HG02885 (cell line): ENCODE results near the gene NEU3.

ENCODE experiments used
- ATAC-seq: cut with Tn5 transposase; IDR thresholded peaks from one replicate; pipeline ENCODE4 v1.9.1; 2021; ENCODE audit warnings: mild to moderate bottlenecking; ENCODE audit not compliant: unreplicated experiment, poor library complexity

The NEU3 gene

DNA sequence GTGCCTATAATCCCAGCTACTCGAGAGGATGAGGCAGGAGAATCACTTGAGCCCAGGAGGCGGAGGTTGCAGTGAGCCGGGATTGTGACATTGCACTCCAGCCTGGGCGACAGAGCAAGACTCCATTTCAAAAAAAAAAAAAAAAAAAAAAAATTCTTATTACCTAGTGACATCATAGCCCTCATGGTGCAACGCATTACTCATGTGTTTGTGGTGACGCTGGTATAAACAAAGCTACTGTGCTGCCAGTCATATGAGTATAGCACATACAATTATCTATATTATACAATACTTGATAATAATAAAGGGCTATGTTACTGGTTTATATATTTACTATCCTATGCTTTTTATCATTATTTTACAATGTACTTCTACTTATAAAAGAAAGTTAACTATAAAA, 66.8 kb downstream of the NEU3 start:
- ATAC-seq, result no peak

DNA sequence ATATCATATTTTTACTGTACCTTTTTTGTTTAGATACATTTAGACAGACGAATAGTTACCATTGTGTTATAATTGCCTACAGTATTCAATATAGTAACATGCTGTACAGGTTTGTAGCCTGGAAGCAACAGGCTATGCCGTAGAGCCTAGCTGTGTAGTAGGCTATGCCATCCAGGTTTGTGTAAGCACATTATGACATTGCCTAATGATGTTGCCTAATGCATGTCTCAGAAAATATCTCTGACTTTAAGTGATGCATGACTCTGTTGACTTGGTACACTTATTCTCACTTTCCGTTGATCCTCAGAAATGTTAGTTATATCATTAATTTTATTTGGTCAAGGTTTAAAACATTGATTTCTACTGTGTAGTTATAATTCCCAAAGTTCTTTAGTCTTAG, 68.1 kb downstream of the NEU3 start:
- ATAC-seq, result no peak

DNA sequence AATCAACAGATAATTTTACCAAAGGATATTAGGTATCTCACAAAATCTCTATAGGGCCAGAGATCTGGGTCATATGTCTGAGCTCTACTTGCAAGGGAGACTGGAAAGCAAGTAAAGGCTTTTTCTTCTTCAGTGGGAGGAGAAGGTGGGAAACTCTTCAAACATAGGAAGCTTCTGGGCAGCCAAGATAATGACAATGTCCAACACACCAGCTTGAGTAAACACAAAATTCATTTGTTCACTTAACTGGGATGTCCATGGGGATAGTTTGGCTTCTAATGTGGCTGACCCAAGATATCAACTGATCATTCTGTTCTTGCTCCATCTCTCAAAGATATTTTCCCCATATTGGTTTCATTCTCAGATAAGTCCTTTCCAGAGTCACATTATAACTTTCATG, 70.6 kb downstream of the NEU3 start:
- no peak for ATAC-seq

DNA sequence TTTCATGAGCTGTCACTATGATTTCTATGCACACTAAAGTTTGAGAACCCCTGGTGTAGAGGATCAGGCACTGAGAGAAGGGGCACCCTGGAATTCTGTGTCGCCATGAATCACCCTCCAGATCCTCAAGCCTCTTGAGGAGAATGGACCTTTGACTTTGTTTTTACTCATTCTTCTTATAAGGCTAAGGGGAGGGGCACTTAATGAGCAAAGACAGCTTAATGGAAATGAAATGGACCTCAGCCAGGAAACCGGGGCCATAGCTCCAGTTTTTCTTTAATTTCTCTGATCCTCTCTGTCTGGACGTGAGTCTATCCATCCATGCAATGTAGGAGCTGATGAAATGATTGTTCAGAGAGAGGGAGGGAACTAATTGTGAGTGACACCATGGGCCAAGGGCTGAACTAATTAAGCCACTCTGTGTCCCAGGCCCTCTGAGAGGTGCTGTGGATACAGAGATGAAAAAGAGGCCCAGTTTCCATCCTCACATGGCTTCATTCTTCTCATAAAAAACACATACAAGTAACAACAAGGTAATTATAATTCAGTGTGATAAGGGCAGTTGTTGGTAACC, 75.1 kb downstream of the NEU3 start:
- ATAC-seq, result no peak

DNA sequence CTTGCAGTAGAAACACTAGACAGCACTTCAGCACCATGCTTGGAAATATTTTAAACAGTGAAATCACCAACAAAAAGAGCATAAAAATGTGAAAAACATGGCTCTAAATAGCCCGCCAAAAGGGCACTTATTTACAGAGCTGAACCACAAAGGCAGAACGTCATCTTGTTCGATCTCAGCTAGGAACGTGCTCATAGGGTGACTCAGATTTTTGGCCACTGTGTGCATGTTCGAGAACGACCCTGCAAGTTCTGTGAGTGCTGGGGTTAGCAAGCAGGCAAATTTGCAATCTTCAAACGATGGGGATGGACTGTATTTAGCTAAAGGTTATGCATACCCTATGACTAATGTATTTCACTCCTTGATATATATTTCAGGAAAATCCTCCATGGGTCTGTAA, 77.3 kb downstream of the NEU3 start:
- no peak for ATAC-seq
